ENCODE measurements around the gene SCN5A. TPM values are rescaled to one million over a fixed set of nuclear protein-coding genes. Genes with fewer than 3 reads are reported as not detected.
A peak's percentile ranks its signal among the peaks of the same experiment; 100 is the strongest.

SCN5A gene
- total RNA-seq, 2 donors from 2014 or later, result 4.5 to 5.6 TPM

DNA sequence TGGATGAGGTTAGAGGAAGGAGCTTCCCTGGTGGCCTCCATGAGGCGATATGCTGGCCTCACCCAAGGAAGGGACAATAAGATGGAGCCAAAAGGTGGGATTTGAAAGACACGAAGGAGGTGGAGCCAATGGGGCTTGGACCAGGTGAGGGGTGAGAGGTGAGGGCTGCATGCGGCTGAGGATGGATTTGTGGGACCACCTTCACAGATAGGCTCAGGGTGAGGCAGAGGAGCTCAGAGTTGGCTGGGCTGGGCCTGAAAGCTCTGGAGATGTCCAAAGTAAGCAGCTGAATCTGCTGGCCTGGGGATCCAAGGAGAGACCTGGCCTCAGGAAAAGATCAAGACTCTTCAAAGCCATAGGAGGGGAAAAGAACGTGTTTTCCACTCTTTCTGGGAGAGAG is 103.5 kb downstream of the SCN5A start:
- H3K9ac ChIP-seq (ENCODE audit: extremely low read depth, low read length, poor library complexity, severe bottlenecking), result no peak overlapping the region
- no peaks in the 10 kb centered on the region for H3K4me1 ChIP-seq (ENCODE audit: control insufficient read depth, insufficient read depth, low read length)
- WGBS, 2 experiments (ENCODE audit: insufficient coverage in 1 of 2, insufficient read length in 1 of 2), result 80 to 92% methylated on average over 3 to 4 of the region's 4 CpGs
- H3K36me3 Mint-ChIP-seq (ENCODE audit: low read depth), result peaks cover 3% of the 10 kb centered on the region
- no peaks in the 10 kb centered on the region for H3K27me3 Mint-ChIP-seq (ENCODE audit: insufficient read depth)
- H3K36me3 ChIP-seq (ENCODE audit: control insufficient read depth, insufficient read depth, low read length), result no peaks in the 10 kb centered on the region
- no peak overlapping the region for H3K27ac ChIP-seq (ENCODE audit: low read depth, low read length)
- DNase-seq, result peak; percentile 21
- H3K9me3 Mint-ChIP-seq, result no peaks in the 10 kb centered on the region
- H3K27ac Mint-ChIP-seq, result no peak overlapping the region
- peaks cover 10% of the 10 kb centered on the region for H3K4me1 Mint-ChIP-seq
- H3K4me3 ChIP-seq (ENCODE audit: low read length), result no peak overlapping the region
- TF ChIP-seq, protein P1, sequence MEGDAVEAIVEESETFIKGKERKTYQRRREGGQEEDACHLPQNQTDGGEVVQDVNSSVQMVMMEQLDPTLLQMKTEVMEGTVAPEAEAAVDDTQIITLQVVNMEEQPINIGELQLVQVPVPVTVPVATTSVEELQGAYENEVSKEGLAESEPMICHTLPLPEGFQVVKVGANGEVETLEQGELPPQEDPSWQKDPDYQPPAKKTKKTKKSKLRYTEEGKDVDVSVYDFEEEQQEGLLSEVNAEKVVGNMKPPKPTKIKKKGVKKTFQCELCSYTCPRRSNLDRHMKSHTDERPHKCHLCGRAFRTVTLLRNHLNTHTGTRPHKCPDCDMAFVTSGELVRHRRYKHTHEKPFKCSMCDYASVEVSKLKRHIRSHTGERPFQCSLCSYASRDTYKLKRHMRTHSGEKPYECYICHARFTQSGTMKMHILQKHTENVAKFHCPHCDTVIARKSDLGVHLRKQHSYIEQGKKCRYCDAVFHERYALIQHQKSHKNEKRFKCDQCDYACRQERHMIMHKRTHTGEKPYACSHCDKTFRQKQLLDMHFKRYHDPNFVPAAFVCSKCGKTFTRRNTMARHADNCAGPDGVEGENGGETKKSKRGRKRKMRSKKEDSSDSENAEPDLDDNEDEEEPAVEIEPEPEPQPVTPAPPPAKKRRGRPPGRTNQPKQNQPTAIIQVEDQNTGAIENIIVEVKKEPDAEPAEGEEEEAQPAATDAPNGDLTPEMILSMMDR (conservative IDR thresholded peaks at IDR 0.05), result no peak
- no peak overlapping the region for H3K4me3 Mint-ChIP-seq
- H3K27me3 ChIP-seq (ENCODE audit: control insufficient read depth, insufficient read depth, low read length, poor library complexity, severe bottlenecking), result no peaks in the 10 kb centered on the region
- H3K9me3 ChIP-seq (ENCODE audit: control insufficient read depth, low read length), result no peaks in the 10 kb centered on the region

DNA sequence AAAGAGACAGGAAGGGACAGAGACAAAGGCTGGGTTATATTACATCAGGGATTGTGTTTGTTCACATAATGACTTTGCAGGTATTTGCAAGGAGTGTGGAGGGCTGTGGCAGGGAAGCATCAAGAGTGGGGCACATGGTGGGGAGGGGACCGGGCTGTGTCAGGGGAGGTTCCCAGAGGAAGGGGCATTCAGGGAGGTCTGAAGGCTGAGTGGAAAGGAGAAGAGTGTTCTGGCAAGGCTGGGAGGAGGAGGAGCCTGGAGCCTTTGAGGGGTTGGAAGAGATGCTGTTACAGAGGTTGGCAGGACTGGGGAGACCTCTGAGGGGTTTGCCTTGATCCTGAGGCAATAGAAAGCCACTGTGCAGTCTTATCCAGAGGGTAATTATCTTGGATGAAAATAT is 103.9 kb downstream of the SCN5A start:
- Histone ChIP-seq H3K9ac (ENCODE audit: extremely low read depth, low read length, poor library complexity, severe bottlenecking) (no peak overlapping the region), H3K9me3 (ENCODE audit: control insufficient read depth, low read length) (no peaks in the 10 kb centered on the region), H3K4me1 (ENCODE audit: control insufficient read depth, insufficient read depth, low read length) (no peaks in the 10 kb centered on the region), H3K27ac (ENCODE audit: low read depth, low read length) (no peak overlapping the region), H3K4me3 (ENCODE audit: low read length) (no peak overlapping the region), H3K27me3 (ENCODE audit: control insufficient read depth, insufficient read depth, low read length, poor library complexity, severe bottlenecking) (no peaks in the 10 kb centered on the region), H3K36me3 (ENCODE audit: control insufficient read depth, insufficient read depth, low read length) (no peaks in the 10 kb centered on the region)
- 80 to 100% methylated on average over 1 of the region's 1 CpG for WGBS, 2 experiments (ENCODE audit: insufficient coverage in 1 of 2, insufficient read length in 1 of 2)
- Mint-ChIP-seq H3K27me3 (ENCODE audit: insufficient read depth) (no peaks in the 10 kb centered on the region), H3K9me3 (no peaks in the 10 kb centered on the region), H3K36me3 (ENCODE audit: low read depth) (peaks cover 3% of the 10 kb centered on the region), H3K27ac (peak overlapping the region; percentile 42), H3K4me3 (no peak overlapping the region), H3K4me1 (peaks cover 10% of the 10 kb centered on the region)
- peak; percentile 30 for DNase-seq
- TF ChIP-seq, protein P1 (conservative IDR thresholded peaks at IDR 0.05), result no peak

DNA sequence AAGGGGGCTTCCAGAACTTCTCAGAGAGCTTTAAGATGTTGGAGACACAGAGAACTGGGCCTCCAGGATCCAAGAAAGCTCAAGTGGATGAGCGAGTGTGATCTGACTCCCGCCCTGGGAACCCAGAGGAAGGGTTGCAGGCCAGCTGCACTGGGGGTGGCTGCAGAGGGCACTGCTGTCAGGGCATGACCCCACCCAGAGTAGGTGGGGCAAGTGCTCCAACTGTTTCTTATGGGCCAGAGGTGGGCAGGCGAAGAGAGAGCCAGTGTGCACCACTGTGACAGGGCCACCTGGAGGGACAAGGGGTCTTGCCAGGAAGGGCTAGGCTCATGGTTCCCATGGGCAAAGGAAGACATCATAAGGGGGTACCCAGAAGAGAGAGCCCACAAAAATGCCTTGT is 104.6 kb downstream of the SCN5A start:
- Mint-ChIP-seq H3K27me3 (ENCODE audit: insufficient read depth) (no peaks in the 10 kb centered on the region), H3K4me1 (peaks cover 10% of the 10 kb centered on the region), H3K27ac (no peak overlapping the region), H3K9me3 (no peaks in the 10 kb centered on the region), H3K4me3 (no peak overlapping the region), H3K36me3 (ENCODE audit: low read depth) (no peaks in the 10 kb centered on the region)
- Histone ChIP-seq H3K9me3 (ENCODE audit: control insufficient read depth, low read length) (no peaks in the 10 kb centered on the region), H3K9ac (ENCODE audit: extremely low read depth, low read length, poor library complexity, severe bottlenecking) (no peak overlapping the region), H3K27ac (ENCODE audit: low read depth, low read length) (no peak overlapping the region), H3K27me3 (ENCODE audit: control insufficient read depth, insufficient read depth, low read length, poor library complexity, severe bottlenecking) (no peaks in the 10 kb centered on the region), H3K4me1 (ENCODE audit: control insufficient read depth, insufficient read depth, low read length) (no peaks in the 10 kb centered on the region), H3K4me3 (ENCODE audit: low read length) (no peak overlapping the region), H3K36me3 (ENCODE audit: control insufficient read depth, insufficient read depth, low read length) (no peaks in the 10 kb centered on the region)
- peak; percentile 39 for DNase-seq
- TF ChIP-seq, protein P1 (conservative IDR thresholded peaks at IDR 0.05), result no peak
- 92% methylated on average over 3 of the region's 3 CpGs; no CpG with 5 or more reads in 1 of the 2 experiments for WGBS, 2 experiments (ENCODE audit: insufficient coverage in 1 of 2, insufficient read length in 1 of 2)

Measured in endodermal cell (in vitro differentiated cells).